SK-N-SH (cell line): Measurements from ENCODE around the gene ZNF689.

Experiments used
- EP300 ChIP-seq, 2 experiments: IDR thresholded peaks; 2 replicates each; pipeline versions ENCODE4 v1.4.0 to v1.6.1; 2012; ENCODE audit warnings: borderline replicate concordance in 1 of 2, low read depth in 1 of 2, low read length in 1 of 2
- FOXJ3 ChIP-seq: sonication (generic); formaldehyde crosslinking; IDR thresholded peaks from 2 replicates; pipeline ENCODE4 v1.5.1; 2020; ENCODE audit warnings: mild to moderate bottlenecking, missing genetic modification reagents
- FOXM1 ChIP-seq: IDR thresholded peaks from 2 replicates; pipeline ENCODE4 v1.4.0; 2012; ENCODE audit warnings: low read depth, mild to moderate bottlenecking
- POLR2AphosphoS5 ChIP-seq: IDR thresholded peaks from 2 replicates; pipeline ENCODE4 v1.6.1; 2012; ENCODE audit warnings: low read depth, low read length
- RAD21 ChIP-seq: IDR thresholded peaks from 2 replicates; pipeline ENCODE4 v1.6.1; 2012; ENCODE audit warnings: mild to moderate bottlenecking, low read length
- RXRA ChIP-seq: IDR thresholded peaks from 2 replicates; pipeline ENCODE4 v1.4.0; 2012; ENCODE audit warnings: low read depth, mild to moderate bottlenecking, borderline replicate concordance
- TEAD4 ChIP-seq: IDR thresholded peaks from 2 replicates; pipeline ENCODE4 v1.4.0; 2012; ENCODE audit warnings: mild to moderate bottlenecking, borderline replicate concordance; ENCODE audit not compliant: insufficient read depth
- TF ChIP-seq, protein P1 (sequence below): fragments of 200-600 bp; sonication (generic); IDR thresholded peaks from 2 replicates; pipeline ENCODE4 v1.6.1; 2017; ENCODE audit warnings: antibody characterized with exemption, mild to moderate bottlenecking, moderate library complexity
- TF ChIP-seq, protein P2 (sequence below): IDR thresholded peaks from 2 replicates; pipeline ENCODE4 v1.4.0; 2012; ENCODE audit warnings: low read depth

DNA sequence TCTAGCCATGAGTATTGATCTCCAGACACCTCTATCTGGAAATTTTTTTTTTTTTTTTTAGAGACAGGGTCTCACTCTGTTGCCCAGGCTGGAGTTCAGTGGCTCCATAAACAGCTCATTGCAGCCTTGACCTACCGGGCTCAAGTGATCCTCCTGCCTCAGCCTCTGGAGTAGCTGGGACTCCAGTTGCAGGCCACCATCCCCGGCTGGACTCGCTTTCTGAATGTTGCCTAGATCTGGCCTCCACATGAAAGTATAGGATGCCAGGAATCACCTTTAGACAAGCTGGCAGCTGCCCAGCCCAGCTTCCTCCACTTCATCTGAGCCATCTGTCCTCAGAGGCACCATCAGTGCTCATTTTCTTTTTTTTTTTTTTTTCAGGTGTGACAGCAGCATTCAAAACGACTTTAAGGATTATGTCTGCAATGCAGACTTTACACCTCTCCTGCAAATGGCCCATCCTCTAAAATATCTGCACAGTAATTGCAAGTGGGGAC lies 34.2 kb upstream of the ZNF689 start:
- TF ChIP-seq, protein P1, sequence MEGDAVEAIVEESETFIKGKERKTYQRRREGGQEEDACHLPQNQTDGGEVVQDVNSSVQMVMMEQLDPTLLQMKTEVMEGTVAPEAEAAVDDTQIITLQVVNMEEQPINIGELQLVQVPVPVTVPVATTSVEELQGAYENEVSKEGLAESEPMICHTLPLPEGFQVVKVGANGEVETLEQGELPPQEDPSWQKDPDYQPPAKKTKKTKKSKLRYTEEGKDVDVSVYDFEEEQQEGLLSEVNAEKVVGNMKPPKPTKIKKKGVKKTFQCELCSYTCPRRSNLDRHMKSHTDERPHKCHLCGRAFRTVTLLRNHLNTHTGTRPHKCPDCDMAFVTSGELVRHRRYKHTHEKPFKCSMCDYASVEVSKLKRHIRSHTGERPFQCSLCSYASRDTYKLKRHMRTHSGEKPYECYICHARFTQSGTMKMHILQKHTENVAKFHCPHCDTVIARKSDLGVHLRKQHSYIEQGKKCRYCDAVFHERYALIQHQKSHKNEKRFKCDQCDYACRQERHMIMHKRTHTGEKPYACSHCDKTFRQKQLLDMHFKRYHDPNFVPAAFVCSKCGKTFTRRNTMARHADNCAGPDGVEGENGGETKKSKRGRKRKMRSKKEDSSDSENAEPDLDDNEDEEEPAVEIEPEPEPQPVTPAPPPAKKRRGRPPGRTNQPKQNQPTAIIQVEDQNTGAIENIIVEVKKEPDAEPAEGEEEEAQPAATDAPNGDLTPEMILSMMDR: no peak
- TF ChIP-seq EP300 (IDR thresholded peaks at IDR 0.05; ENCODE audit: borderline replicate concordance in 1 of 2, low read depth in 1 of 2, low read length in 1 of 2) (no peak), FOXJ3 (CRISPR knock-in tag) (no peak), TEAD4 (no peak), POLR2AphosphoS5 (no peak), RXRA (no peak), FOXM1 (no peak), RAD21 (no peak)
- TF ChIP-seq, protein P2, sequence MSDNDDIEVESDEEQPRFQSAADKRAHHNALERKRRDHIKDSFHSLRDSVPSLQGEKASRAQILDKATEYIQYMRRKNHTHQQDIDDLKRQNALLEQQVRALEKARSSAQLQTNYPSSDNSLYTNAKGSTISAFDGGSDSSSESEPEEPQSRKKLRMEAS: no peak
